SH-SY5Y (cell line): Measurements from ENCODE around the gene BOK.

Experiments used
- GATA2 ChIP-seq: IDR thresholded peaks from 2 replicates; pipeline ENCODE4 v1.6.1; 2011; ENCODE audit warnings: mild to moderate bottlenecking, low read depth, low read length
- GATA3 ChIP-seq: IDR thresholded peaks from 2 replicates; pipeline ENCODE4 v1.6.1; 2011; ENCODE audit warnings: low read depth, mild to moderate bottlenecking, low read length, moderate library complexity

Gene BOK

GRCh38 chr2:241546771-241547498, 11.6 kb upstream of the BOK start:
- no peak for TF ChIP-seq GATA3
- TF ChIP-seq GATA2: no peak

- no peak for TF ChIP-seq GATA3
- no peak for TF ChIP-seq GATA2
Measured at GRCh38 chr2:241547781-241548450, 10.6 kb upstream of the BOK start.

- TF ChIP-seq GATA3: no peak
Measured at GRCh38 chr2:241548451-241548835, 10.1 kb upstream of the BOK start.

GRCh38 chr2:241550616-241551580, 7.6 kb upstream of the BOK start:
- TF ChIP-seq GATA2: no peak
- TF ChIP-seq GATA3: no peak

GRCh38 chr2:241551599-241551997, 6.9 kb upstream of the BOK start:
- no peak for TF ChIP-seq GATA2
- no peak for TF ChIP-seq GATA3

- TF ChIP-seq GATA3: no peak
- TF ChIP-seq GATA2: no peak
Measured at GRCh38 chr2:241551998-241552737, 6.4 kb upstream of the BOK start.

- TF ChIP-seq GATA2 (no peak), GATA3 (no peak)
Measured at GRCh38 chr2:241553512-241553830, 5.1 kb upstream of the BOK start.

- TF ChIP-seq GATA3 (no peak), GATA2 (no peak)
Measured at GRCh38 chr2:241553981-241554380, 4.6 kb upstream of the BOK start.

- TF ChIP-seq GATA2 (no peak), GATA3 (no peak)
Measured at GRCh38 chr2:241554610-241555322, 3.8 kb upstream of the BOK start.

GRCh38 chr2:241555711-241556110, 2.8 kb upstream of the BOK start:
- TF ChIP-seq GATA3: no peak
- no peak for TF ChIP-seq GATA2

- no peak for TF ChIP-seq GATA3
- no peak for TF ChIP-seq GATA2
Measured at GRCh38 chr2:241556746-241557145, 1.8 kb upstream of the BOK start.

GRCh38 chr2:241559323-241560161, 997 bp downstream of the BOK start:
- TF ChIP-seq GATA2 (no peak), GATA3 (no peak)

- TF ChIP-seq GATA3 (no peak), GATA2 (no peak)
Measured at GRCh38 chr2:241560162-241560882, 1.8 kb downstream of the BOK start.
